ENCODE data around the gene SAMD11.

SAMD11 gene

DNA sequence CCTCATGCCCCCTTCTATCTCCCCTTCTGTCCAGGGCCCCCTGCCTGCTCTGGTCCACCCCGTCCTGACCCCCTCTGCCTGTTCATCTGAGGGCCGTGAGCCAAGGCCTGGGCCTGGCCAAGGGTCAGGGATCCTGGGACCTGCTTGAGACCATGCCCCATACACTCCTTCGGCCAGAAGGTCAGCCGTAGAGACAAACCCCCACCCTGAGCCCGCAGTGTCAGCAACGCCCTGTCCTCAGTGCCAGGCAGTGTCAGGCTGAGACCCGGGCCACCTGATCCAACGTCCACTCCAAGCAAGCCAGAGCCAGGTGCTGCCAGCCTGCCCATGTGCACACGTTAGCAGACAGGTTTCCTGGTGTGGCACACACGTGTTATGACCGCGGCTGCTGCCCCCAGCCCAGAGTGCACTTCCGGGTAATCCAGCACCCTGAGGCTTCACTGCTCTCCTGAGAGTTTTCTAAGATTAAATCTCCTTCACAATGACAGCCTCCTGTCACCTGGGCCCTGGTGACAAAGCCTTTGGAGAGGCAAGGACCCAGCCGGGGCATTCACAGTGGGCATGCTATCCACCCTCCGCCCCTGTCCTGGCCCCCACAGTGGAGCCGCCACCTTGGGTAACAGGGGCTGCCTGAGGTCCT is 10.1 kb upstream of the SAMD11 start:
- H3K4me3 ChIP-seq (ENCODE audit: low read length, poor library complexity, severe bottlenecking), result no peak overlapping the region
- TF ChIP-seq, protein P1, sequence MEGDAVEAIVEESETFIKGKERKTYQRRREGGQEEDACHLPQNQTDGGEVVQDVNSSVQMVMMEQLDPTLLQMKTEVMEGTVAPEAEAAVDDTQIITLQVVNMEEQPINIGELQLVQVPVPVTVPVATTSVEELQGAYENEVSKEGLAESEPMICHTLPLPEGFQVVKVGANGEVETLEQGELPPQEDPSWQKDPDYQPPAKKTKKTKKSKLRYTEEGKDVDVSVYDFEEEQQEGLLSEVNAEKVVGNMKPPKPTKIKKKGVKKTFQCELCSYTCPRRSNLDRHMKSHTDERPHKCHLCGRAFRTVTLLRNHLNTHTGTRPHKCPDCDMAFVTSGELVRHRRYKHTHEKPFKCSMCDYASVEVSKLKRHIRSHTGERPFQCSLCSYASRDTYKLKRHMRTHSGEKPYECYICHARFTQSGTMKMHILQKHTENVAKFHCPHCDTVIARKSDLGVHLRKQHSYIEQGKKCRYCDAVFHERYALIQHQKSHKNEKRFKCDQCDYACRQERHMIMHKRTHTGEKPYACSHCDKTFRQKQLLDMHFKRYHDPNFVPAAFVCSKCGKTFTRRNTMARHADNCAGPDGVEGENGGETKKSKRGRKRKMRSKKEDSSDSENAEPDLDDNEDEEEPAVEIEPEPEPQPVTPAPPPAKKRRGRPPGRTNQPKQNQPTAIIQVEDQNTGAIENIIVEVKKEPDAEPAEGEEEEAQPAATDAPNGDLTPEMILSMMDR (conservative IDR thresholded peaks at IDR 0.05; ENCODE audit: low read length), result no peak
- TF ChIP-seq EZH2phosphoT487 (IDR thresholded peaks at IDR 0.05; ENCODE audit: borderline replicate concordance), result no peak
- no peak overlapping the region for H2AFZ ChIP-seq (ENCODE audit: low read length)
- H3K4me2 ChIP-seq (ENCODE audit: low read depth, low read length, poor library complexity, severe bottlenecking), result no peak overlapping the region
- H3K79me2 ChIP-seq (ENCODE audit: insufficient read depth, low read length), result no peaks in the 10 kb centered on the region
- no peaks in the 10 kb centered on the region for H3K9me3 ChIP-seq (ENCODE audit: insufficient read depth, low read depth, low read length)
- no peaks in the 10 kb centered on the region for H3K36me3 ChIP-seq (ENCODE audit: insufficient read depth, low read length)
- H3K9me2 ChIP-seq (replicated peaks; ENCODE audit: low read depth, low read length), result no peaks in the 10 kb centered on the region
- H3K9ac ChIP-seq (ENCODE audit: low read depth, low read length, poor library complexity, severe bottlenecking), result no peak overlapping the region
- peaks cover 8% of the 10 kb centered on the region for H3K4me1 ChIP-seq (ENCODE audit: insufficient read depth, low read length, poor library complexity, severe bottlenecking)
- H3K27me3 ChIP-seq (ENCODE audit: insufficient read depth, low read length, poor library complexity, severe bottlenecking), result no peaks in the 10 kb centered on the region
- H3F3A ChIP-seq (ENCODE audit: low read depth), result no peaks in the 10 kb centered on the region
- no peaks in the 10 kb centered on the region for H4K20me1 ChIP-seq (ENCODE audit: insufficient read depth, low read length, poor library complexity, severe bottlenecking)

DNA sequence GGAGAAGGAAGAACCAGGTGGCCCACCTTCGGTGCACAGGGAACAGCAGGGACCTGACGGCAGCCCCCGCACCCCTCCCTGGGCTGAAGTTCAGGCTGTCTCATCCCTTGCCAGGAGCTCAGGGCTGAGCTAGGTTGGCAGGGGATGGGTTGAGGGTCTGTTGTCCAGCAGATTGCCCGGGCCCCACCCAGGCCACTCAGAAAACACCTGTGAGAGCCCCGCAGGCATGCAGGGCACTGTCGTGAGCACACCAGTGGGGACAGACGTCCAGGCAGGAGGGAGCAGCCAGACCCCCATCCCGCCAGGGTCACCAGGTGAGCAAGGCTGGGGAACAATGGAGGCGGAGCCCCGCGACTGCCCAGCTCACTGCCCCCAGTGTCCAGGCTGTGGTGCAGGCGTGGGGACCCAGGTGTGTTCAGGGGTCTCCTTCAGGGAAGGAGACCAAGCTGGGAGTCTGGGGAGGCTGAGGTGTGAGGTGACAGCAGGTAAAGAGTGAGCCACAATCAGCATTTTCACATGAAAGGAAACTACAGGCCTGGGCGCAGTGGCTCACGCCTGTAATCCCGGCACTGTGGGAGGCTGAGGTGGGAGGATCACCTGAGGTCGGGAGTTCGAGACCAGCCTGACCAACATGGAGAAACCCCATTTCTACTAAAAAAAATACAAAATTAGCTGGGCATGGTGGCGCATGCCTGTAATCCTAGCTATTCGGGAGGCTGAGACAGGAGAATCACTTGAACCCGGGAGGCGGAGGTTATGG is 9.4 kb upstream of the SAMD11 start:
- Histone ChIP-seq H3K79me2 (ENCODE audit: insufficient read depth, low read length) (no peaks in the 10 kb centered on the region), H3K4me2 (ENCODE audit: low read depth, low read length, poor library complexity, severe bottlenecking) (no peak overlapping the region), H3F3A (ENCODE audit: low read depth) (no peaks in the 10 kb centered on the region), H3K9me3 (ENCODE audit: insufficient read depth, low read depth, low read length) (no peaks in the 10 kb centered on the region), H3K9me2 (replicated peaks; ENCODE audit: low read depth, low read length) (no peaks in the 10 kb centered on the region), H4K20me1 (ENCODE audit: insufficient read depth, low read length, poor library complexity, severe bottlenecking) (no peaks in the 10 kb centered on the region), H3K4me1 (ENCODE audit: insufficient read depth, low read length, poor library complexity, severe bottlenecking) (peaks cover 8% of the 10 kb centered on the region), H3K9ac (ENCODE audit: low read depth, low read length, poor library complexity, severe bottlenecking) (no peak overlapping the region), H2AFZ (ENCODE audit: low read length) (no peak overlapping the region), H3K4me3 (ENCODE audit: low read length, poor library complexity, severe bottlenecking) (no peak overlapping the region), H3K36me3 (ENCODE audit: insufficient read depth, low read length) (no peaks in the 10 kb centered on the region), H3K27me3 (ENCODE audit: insufficient read depth, low read length, poor library complexity, severe bottlenecking) (no peaks in the 10 kb centered on the region)
- TF ChIP-seq EZH2phosphoT487 (IDR thresholded peaks at IDR 0.05; ENCODE audit: borderline replicate concordance), result no peak
- TF ChIP-seq, protein P1 (conservative IDR thresholded peaks at IDR 0.05; ENCODE audit: low read length), result no peak

DNA sequence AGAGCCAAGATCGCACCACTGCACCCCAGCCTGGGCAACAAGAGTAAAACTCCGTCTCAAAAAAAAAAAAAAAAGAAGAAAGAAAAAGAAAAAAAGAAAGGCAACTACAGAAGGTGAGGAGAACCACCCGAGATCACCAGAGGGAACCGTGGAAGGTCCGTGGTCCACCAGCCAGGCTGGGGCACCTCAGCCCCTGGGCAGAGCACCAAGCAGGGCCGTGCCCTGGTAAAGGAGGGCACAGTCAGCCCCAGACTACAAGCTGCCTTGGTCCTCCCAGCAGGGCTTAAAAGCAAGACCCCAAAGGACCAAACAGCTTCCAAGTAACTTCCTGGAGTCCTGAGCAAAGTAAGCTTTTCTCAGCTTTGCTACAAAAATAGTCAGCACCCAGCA is 8.8 kb upstream of the SAMD11 start:
- TF ChIP-seq, protein P1 (conservative IDR thresholded peaks at IDR 0.05; ENCODE audit: low read length), result no peak
- TF ChIP-seq EZH2phosphoT487 (IDR thresholded peaks at IDR 0.05; ENCODE audit: borderline replicate concordance), result no peak
- no peak overlapping the region for H3K4me2 ChIP-seq (ENCODE audit: low read depth, low read length, poor library complexity, severe bottlenecking)
- peaks cover 10% of the 10 kb centered on the region for H3K4me1 ChIP-seq (ENCODE audit: insufficient read depth, low read length, poor library complexity, severe bottlenecking)
- H3K79me2 ChIP-seq (ENCODE audit: insufficient read depth, low read length), result no peaks in the 10 kb centered on the region
- no peaks in the 10 kb centered on the region for H3K9me3 ChIP-seq (ENCODE audit: insufficient read depth, low read depth, low read length)
- no peaks in the 10 kb centered on the region for H3K9me2 ChIP-seq (replicated peaks; ENCODE audit: low read depth, low read length)
- no peaks in the 10 kb centered on the region for H3K36me3 ChIP-seq (ENCODE audit: insufficient read depth, low read length)
- H3F3A ChIP-seq (ENCODE audit: low read depth), result no peaks in the 10 kb centered on the region
- H3K4me3 ChIP-seq (ENCODE audit: low read length, poor library complexity, severe bottlenecking), result no peak overlapping the region
- H2AFZ ChIP-seq (ENCODE audit: low read length), result no peak overlapping the region
- H3K9ac ChIP-seq (ENCODE audit: low read depth, low read length, poor library complexity, severe bottlenecking), result no peak overlapping the region
- H4K20me1 ChIP-seq (ENCODE audit: insufficient read depth, low read length, poor library complexity, severe bottlenecking), result no peaks in the 10 kb centered on the region
- no peaks in the 10 kb centered on the region for H3K27me3 ChIP-seq (ENCODE audit: insufficient read depth, low read length, poor library complexity, severe bottlenecking)
